Activated CD4-positive, alpha-beta T cell treated with anti-CD3 and anti-CD28 coated beads, Interleukin-2, amount 50 U/mL, for 48 hours (primary cell): Measurements from ENCODE around the gene TBCE.

ENCODE experiments used
- DNase-seq, 2 experiments: peaks; one replicate each; pipeline ENCODE4 v3.0.0-alpha.2; 2020

The TBCE gene

DNA sequence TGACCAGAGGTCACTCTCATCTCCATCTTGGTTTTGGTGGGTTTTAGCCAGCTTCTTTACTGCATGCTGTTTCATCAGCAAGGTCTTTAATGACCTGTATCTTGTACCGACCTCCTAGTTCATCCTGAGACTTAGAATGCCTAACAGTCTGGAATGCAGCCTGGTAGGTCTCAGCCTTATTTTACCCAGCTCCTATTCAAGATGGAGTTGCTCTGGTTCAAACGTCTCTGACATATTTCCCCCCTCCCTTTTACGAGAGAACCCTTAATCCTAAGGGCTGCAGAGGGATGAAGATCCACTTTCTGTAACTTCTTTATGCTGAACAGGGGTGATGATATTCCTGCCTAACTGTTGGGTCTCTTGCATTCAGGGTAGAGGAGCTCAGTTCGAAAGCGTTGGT lies 43.2 kb downstream of the TBCE start:
- DNase-seq: no peak

DNA sequence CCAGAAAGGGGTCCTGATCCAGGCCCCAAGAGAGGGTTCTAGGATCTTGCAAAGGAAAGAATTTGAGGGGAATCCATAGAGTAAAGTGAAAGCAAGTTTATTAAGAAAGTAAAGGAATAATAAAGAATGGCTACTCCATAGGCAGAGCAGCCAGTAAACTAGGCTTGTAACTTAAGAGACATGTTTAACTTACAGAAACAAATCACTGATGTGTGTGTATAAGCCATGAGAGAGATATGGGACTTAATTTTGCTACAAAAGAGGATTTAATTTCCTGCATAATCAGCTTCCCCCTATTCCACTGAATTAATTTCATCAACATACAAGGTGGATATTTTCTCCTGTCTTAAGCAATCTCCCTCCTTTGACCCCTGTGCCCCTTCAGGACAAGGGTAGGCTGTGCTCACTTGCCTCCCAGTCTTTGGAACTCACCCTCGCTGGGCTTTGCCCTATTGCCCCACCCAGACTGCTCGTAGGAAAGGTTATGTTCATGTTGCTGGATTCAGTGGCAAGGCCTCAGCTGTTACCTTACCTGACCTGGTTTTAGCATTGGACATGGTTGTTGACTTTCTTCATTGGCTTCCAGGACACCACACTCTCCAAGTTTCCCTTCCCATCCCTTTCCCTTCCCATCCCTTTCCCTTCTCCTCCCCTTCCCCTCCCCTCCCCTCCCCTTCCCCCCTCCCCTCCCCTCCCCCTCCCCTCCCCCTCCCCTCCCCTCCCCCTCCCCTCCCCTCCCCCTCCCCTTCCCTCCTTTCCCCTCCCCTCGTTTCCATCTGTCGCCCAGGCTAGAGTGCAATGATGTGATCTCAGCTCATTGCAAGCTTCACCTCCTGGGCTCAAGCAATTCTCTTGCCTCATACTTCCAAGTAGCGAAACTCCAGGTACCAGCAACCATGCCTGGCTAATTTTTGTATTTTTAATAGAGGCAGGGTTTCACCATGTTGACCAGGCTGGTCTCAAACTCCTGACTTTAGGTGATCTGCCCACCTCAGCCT lies 44.6 kb downstream of the TBCE start:
- DNase-seq: no peak

DNA sequence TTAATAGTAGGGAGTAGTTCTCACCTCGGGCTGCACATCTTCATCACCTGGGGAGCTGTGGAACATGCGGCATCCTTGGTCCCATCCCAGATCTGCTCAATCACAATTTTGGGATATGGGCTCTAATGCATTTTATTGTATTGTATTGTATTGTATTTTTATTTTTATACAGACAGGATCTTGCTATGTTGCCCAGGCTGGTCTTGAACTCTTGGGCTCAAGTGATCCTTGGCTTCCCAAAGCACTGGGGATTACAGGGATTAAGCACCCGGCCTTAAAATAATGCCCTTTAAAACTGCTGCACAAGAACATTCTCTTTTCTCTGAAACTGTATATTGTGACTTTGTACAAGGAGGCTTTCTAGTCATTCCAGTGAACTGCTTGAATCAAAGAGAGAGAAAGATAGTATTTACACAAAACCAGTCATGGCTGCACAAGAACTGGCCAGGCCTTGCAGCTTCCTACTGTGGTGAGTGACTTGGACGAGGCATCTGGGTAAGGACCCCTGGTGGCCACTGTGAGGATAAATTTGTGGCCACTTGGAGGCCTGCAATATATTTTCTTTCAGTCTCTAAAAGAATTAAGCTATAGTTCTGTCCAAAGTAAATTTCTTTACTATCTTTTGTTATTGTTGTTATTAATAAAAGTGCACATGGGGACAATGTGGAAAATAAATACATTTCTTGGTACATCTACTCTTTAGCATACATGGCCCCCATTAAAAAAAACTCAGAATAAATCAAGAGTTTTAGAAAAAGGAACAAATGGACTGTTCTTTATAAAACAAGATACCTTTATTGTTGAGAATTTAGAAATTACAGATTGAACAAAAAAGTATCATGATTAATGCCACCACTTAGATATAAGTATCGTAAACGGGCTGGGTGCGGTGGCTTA lies 48.0 kb downstream of the TBCE start:
- peak; percentile 56 to 64 for DNase-seq

DNA sequence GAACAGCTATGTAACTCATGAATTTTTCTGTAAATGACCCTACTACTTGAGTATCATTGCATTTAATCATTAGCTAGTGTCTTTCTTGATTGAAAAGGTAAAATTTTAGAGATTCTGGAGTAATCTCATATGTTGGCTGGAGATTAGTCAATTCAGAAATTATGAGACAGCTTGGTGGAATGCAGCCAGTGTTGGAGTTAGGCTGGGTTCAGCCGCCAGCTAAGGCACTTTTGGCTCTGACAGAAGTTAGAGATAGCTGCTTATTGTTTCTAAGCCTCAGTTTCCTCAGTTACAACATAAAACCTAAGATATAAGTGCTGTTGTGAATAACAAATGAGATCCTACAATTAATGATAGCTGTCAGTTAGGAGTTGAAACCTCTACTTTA lies 49.4 kb downstream of the TBCE start:
- no peak for DNase-seq

DNA sequence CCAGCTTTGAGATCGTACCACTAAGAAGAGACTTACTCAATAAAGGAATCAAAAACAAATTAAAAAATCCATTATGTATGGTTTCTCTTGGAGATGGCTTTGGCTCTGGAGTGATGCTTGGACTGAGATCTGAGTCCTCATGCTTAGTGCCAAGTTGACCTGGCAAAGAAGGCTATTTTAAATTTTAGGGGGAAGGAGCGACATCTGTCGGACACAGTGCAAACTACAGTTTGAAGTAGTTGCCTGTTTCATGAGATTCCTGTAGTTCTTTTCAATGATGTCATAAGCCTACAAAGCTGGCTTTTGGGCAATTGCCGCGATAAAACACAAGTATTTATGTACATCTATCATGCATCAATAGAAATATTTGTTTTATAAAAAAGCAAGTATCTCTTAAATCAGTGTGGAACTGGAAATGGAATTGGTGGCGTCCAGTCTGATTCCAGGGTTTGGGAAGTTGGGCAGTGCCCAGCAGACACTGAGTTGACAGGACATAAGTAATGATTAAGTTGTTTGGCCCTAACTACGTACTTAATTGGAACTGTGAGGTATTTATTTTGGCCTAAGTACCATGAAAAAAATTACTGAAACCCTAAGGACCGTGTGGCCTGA lies 50.0 kb downstream of the TBCE start:
- peak; percentile 67 to 75 for DNase-seq

DNA sequence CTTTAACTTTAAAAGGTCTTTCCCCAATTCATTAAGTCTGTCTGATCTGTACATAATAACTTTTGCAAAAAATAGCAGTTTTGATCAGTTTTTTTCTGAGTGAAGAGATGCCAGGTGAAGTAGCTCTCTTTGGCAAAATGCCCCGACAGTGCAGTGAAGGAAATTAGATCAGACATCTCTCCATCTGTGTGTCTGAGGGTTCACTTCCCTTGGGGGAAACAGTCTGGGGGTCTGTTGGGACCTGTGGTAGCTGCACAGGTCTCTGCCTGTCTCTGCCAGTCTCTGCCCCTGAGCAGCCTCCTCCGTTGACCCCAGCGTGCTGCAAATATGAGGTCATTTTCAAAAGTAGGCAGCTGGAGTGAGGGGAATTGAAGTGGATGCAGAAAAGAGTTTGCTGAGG lies 54.5 kb downstream of the TBCE start:
- DNase-seq: no peak

DNA sequence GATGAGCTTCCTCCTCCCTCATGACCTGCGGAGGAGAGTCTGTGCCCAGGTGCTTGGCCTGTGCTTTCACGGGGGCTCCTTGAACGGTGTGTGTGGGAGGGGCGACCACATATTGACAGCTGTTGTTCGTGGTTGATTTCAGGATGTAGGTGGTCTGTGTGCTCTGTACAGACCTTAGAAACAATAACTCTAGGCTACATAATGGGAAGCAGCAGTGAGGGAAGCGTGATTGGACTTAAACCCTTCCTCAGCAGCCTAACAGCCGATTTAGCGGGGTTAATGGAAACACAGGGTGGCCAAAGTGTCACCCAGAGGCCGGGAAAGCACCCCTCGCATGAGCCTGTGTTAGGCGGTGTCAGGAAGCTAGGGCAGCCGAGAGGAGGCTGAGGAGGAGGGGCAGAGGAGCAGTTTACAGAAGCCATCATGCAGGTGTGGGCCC lies 56.0 kb downstream of the TBCE start:
- peak; percentile 8 to 19 for DNase-seq

DNA sequence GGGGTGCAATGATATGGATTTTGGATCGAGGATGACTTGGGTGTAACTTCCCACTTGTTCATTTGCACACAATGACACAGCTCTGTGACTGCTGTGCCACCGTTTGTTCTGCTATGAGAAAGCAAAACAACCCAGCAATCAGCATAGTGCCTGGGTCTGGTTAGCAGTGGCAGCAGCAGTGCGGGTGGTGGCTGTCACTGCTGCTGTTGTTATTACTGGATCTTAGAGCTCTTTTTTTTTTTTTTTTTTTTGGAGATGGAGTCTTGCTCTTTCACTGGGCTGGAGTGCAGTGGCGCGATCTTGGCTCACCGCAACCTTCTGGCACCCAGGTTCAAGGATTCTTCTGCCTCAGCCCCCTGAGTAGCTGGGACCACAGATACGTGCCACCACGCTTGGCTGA lies 56.9 kb downstream of the TBCE start:
- DNase-seq: no peak

DNA sequence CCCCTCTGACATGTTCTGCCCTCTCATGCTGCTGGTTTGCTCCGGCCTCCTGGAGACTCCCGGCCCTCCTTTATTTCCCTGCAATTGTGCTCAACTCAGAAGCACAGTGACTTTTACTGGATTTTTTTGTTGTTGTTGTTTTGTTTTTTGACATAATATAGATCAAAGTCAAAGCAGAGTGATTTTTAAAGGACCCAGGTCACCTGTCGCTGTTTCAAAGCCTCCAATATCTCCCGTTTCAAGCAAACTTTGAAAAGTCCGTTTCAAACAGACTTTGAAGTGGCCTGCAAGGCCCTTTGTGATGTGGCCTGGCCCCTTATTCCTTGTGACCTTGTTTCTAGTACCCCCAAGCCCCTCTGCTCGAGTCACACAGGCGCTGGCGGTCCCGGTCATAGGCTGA lies 58.1 kb downstream of the TBCE start:
- no peak for DNase-seq

DNA sequence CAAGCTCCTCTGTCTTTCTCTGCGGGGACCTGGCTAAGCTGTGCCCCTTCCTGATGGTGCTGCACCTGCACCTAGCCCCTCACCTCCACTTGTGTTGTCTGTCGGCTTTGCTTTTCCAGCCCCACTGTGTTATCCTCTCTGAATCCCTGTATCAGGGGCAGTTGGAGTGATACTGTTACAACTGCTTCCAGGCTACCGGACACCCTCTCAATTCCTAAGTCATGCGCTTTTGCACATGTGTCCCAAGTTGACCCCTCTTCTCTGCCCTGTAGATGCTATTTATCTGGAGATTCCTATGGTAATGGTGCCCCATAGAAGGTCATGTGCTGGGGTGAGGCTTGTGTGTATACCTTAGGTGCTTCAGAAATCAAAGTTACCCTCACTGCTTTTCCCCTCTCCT lies 58.9 kb downstream of the TBCE start:
- DNase-seq: no peak

DNA sequence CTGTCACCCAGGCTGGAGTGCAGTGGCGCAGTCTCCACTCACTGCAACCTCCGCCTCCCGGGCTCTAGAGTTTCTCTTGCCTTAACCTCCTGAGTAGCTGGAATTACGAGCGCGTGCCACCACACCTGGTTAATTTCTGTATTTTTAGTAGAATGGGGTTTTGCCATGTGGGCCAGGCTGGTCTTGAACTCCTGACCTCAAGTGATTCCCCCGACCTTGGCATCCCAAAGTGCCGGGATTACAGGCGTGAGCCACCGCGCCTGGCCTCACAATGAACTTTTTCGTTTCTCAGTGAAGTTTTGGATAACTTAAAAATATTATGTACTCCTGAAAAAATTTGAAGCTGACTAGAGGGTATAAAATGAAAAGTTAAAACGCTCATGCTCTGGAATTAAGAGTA lies 59.5 kb downstream of the TBCE start:
- DNase-seq: no peak

DNA sequence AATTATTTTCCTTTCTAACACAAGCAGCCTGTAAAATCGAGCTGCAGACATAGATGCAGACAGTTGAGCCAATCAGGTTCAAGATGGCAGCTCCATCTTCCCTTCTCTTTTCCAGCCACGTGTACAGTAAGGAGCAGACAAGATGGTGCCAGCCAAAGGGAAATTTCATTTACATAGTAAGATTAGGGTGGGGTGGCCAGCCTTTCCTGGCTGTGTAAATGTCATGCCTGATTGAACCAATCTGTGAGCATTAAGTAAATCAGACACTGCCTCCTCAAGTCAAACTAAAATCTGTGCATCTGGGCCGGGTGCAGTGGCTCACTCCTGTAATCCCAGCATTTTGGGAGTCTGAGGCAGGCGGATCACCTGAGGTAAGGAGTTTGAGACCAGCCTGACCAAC lies 60.2 kb downstream of the TBCE start:
- no peak for DNase-seq

DNA sequence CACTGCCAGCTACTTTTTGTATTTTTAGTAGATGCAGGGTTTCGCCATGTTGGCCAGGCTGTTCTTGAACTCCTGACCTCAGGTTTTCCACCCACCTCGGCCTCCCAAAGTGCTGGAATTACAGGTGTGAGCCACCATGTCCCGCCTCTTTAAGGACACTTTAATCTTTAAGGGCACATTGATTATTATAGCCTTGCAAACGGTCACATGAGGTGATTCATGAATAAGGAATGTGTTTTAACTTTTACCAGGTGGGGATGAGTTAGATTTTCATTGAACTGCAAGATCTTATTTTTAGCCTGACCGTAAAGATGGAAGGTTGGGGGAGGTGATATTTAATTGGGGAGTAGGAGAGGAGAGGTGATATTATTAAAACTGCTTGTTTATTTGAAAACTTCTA lies 61.9 kb downstream of the TBCE start:
- no peak for DNase-seq

DNA sequence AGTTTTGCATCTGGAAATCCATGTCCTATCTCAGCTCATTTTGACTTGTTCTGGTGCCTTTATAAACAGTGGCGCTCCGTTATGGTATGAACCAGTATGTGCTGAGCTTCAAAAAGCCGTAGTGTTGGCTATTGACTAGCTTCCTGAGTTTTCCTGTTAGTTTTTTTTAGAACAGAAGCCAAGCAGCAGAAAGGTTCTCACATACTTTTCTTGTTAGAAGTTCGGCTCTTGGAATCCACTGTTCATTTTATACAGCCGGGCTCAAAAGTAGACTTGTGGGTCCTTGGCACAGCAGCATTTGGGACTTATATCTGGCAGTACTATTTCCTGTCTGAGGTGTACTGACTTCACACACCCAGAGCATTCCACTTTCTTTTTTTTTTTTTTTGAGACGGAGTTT lies 63.8 kb downstream of the TBCE start:
- no peak for DNase-seq

DNA sequence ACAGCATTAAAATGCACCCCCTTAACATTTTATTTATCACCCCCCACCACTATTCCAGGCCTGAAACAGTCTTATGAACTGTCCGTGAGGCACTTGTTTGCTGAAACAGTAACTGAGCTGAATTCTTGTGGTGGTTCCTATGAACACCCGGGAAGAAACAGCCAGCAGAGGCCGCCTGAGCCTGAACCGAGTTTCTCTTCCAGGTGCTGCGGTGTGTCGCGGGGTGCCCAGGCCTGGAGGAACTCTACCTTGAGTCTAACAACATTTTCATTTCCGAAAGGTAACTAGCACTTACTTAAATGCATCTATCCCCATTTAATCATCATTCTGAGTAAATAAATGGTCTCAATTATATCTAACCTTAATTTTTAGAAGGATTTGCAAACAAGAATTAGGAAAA lies 66.8 kb downstream of the TBCE start:
- no peak for DNase-seq

DNA sequence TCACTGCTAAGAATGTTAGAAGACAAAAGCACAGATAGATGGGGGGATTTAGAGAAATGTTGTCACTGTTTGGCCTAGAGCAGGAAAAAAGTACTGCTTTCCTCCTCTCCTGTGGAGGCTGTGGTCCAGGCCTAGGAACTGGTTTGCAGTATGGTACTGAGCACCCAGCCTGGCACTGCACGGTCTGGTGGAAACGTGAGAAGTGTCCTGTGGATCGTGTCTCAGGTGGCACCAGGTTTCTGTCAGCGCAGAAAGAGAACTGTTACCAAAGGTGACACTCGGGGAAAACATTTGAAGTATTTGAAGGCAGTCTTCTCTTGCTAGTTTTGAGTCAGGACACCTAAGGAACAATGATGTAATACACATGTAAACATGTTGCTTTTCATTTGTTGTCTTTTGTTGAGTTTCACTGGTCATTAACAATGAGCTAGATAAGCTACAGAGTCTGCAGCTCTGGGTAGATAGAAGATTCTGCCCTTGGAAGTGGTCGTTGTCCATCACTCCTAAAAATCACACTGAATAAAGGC lies 74.0 kb downstream of the TBCE start:
- no peak for DNase-seq

DNA sequence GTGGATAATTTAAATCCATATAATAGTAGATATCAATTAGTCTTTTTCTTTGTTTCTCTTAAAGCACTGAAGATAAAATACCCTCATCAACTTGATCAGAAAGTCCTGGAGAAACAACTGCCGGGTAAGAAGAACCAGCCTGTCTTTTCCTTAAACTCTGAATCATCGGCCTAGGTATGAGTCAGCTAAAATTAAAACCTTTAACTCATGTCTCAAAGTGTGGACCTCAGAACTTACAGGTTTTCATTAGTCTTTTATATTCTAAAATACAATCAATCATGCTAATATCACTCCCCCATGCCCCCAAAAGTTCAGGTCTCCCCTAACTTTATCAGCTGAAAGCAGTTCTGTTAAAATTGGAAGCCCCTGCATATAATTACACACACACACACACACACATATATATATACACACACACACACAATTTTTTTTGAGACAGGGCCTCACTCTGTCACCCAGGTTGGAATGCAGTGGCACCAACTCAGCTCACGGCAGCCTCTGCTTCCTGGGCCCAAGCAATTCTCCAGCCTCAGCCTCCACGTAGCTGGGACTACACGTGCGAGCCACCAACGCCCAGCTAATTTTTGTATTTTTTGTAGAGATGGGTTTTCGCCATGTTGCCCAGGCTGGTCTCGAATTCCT lies 75.7 kb downstream of the TBCE start:
- DNase-seq: no peak

DNA sequence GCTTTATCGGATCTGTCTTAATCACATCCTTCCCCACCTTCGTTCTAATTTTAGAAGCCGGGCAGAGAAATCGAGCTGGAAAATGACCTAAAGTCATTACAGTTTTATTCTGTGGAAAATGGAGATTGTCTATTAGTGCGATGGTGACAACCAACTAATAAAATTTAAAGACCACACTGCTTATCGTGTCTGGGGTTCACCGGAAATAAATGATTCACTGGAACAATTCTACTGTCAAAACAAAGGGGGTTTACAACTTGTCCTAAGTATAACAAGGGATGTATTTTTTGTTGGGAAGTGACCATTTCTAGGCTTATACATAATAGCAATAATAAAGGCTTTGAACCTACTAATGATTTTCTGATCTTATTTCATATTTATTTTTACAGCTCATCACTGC lies 81.4 kb downstream of the TBCE start:
- DNase-seq: no peak

DNA sequence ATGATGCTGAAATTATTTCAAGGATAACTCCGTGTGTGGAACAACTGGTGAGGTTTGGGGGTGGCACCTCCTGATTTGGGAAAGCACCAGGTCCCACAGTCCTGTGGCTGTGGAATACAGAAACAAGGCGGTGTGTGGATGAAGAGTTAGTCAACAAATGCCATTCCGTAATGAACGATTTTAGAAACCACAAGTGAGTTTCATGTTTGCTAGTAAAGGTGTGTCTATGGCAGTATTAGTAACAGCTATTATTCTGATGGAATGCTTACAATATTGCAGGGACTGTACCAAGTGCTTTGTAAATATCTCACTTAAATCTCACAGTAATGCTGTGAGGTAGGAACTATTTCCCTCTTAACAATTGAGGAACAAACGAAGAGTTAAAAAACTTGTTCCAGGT lies 83.2 kb downstream of the TBCE start:
- no peak for DNase-seq

DNA sequence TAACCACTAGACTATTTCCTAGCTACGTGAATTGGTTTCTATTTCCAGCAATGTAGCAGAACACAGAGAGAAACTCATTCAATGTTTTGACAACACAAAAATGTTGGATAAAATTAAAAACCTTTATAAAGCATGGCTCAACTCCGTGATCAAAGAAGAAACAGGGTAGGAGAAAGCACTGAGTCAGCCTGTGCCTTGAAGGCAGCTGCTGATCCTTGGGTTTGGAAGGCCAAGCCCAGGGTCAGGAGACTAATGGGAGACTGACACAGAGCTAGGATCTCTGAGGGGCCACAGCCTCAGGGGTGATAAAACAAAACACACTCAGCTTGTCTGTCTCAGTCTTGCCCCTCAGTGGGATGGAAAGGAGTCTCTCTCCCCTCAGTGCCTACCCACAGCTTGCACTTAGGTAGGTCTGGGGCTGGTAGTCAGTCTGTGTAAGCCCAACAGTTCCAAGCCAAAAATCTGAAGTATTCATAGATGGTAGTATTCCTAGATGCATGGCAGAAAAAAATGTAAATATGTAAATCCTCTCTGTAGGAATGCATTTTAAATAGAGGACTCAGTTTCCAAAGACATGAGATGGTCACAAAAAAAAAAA lies 83.8 kb downstream of the TBCE start:
- DNase-seq: no peak

DNA sequence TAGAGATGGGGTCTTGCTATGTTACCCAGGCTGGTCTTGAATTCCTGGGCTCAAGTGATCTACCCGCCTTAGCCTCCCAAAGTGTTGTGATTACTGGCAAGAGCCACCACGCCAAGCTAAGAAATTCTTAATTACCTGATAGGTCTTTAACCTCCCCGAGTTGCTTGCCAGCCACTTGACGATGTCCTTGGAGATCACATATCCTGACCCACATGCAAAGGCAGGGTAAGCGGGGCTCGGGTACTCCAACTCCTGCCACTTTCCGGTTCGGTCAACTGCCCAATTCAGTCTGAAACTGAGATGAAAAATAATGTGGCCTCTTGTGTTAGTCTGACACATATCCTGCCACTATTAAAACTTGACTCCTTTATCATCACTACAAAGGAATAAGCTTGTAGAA lies 86.8 kb downstream of the TBCE start:
- DNase-seq: no peak

DNA sequence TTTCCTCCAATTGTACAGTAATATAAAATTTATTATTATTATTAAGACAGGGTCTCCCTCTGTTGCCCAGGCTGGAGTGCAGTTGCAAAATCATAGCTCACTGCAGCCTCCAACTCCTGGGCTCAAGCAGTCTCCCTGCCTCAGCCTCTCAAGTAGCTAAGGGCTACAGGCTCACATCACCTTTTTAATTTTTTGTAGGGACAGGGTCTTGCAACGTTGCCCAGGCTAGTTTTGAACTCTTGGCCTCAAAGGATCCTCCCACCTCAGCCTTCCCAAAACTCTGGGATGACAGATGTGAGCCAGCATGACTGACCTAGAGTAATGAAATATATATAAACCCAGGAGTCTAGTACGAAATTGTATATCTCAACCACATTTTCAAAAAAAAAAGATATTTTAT lies 87.9 kb downstream of the TBCE start:
- no peak for DNase-seq
